ENCODE data around the gene MAST1. TPM values are rescaled to one million over a fixed set of nuclear protein-coding genes. Genes with fewer than 3 reads are reported as not detected.
"Not testable (repeated sequence)": the region's sequence is repeated elsewhere in the genome, so short reads cannot be mapped to it uniquely, and the experiment has no call there.

MAST1 gene
- total RNA-seq, 1 donor: under 0.01 TPM

DNA sequence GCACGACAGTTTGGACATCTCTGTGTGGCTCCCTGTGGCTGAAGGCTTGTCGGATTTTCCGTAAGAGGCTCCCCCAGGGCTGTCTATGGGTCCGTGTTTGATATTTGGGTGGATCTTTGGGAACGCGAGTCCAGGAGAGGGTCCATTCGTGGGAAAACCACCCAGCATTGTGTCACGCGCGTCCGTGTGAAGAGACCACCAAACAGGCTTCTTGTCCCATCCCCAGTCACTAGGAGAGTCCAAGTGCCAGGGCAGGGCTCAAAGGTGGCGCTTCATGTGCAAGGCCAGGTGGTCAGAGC is 46.3 kb downstream of the MAST1 start:
- no peak for DNase-seq (ENCODE audit: low read depth)
- TF ChIP-seq, protein P1, sequence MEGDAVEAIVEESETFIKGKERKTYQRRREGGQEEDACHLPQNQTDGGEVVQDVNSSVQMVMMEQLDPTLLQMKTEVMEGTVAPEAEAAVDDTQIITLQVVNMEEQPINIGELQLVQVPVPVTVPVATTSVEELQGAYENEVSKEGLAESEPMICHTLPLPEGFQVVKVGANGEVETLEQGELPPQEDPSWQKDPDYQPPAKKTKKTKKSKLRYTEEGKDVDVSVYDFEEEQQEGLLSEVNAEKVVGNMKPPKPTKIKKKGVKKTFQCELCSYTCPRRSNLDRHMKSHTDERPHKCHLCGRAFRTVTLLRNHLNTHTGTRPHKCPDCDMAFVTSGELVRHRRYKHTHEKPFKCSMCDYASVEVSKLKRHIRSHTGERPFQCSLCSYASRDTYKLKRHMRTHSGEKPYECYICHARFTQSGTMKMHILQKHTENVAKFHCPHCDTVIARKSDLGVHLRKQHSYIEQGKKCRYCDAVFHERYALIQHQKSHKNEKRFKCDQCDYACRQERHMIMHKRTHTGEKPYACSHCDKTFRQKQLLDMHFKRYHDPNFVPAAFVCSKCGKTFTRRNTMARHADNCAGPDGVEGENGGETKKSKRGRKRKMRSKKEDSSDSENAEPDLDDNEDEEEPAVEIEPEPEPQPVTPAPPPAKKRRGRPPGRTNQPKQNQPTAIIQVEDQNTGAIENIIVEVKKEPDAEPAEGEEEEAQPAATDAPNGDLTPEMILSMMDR (IDR thresholded peaks at IDR 0.05; ENCODE audit: insufficient read depth, low read length): no peak
- H3K4me3 ChIP-seq (ENCODE audit: low read depth, low read length): no peak overlapping the region

DNA sequence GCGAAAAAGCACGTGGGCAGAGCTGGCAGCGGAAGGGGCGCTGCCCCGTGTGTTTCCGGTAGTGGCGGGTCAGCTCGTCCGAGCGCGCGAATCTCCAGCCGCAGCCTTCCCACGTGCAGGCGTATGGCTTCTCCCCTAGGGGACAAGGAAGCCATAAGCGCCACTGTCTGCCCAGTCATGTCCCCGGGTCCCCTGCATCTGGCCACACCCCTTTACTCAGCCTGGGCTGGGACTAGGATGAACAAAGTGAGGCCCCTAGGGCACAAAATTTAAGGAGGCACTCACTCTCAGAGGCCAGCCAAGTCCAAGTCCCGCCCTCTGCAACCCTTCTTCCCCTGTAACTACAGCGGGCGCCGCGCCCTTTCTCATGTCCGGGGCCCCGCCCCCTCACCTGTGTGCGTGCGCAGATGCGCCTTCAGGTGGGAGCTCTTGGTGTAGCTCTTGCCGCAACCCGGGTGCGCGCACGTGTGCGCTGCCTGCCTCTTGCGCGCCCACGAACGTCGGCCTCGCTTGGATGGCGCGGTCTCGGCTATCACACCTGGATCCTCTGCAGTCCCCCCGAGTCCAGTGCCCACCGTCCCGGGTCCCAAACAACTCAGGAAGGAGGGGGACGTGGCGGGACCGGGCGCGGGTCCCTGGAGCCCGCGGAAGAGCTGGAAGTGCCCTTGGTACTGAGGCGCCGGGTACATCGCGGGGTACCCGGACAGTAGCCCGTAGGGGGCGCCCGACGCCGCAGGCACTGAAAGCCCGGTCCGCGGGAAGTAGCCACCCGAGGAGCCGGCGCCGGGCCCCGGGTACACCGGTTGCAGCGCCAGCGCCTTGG is 46.8 kb downstream of the MAST1 start:
- peak; percentile 22 for DNase-seq (ENCODE audit: low read depth)

DNA sequence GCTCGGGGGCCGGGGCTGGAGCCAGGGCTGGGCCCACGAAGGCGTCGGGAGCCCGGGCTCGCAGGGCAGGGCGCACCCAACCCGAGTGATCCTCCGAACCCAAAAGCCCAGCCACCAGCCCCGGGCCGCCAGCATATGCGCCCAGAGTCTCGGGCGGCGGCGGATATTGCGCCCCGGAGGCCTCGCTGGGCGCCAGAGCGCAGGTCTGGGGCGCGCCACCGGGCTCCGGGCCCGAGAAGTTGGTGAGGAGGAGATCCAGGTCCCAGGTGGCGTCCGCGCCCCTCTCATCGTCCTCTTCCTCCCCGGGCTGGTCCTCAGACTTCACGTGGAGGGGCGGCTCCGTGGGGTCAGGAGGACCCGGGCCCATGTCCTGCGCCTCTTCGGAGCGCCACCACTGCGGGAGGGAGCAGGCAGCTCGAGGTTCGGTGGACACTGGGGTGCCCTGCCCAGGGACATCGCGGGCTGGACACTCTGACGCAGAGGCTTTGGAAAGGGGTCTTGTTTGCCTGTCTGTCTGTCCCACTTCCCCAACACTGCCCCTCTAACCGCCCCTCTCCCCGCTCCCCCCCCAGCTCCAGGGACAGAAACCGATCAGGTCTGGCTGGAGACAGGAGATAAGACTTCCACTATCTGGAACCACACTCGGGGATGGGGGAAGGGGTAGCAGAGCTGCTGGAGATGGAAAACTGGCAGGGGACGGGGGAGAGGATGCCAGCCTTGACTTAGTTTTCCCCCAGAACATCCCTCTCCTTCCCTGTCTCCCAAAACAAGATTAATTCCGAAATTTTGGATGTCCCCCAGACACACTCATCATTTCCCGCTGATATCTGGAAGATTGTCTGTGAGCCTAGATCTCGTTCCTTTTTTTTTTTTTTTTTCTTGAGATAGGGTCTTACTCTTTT is 47.7 kb downstream of the MAST1 start:
- no peak overlapping the region for H3K4me3 ChIP-seq (ENCODE audit: low read depth, low read length)
- DNase-seq (ENCODE audit: low read depth): no peak
- TF ChIP-seq, protein P1 (IDR thresholded peaks at IDR 0.05; ENCODE audit: insufficient read depth, low read length): no peak

More for the DNA sequence above, 46.8 kb downstream of the MAST1 start:
- peak overlapping the region; percentile 17 for H3K4me3 ChIP-seq (ENCODE audit: low read depth, low read length)
- TF ChIP-seq, protein P1 (IDR thresholded peaks at IDR 0.05; ENCODE audit: insufficient read depth, low read length): peak; percentile 43

DNA sequence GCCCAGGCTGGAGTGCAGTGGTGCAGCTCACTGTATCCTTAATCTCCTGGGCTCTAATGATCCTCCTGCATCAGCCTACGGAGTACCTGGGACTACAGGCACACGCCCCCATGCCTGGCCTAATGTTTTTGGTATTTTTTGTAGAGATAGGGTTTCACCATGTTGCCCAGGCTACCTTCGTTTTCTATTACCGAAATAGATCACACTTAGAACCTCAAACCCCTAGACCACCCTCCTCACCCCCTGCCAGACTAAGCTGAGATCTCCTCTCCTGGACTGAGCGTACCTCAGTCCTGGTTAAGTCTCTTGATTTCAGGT is 48.3 kb downstream of the MAST1 start:
- no peak for DNase-seq (ENCODE audit: low read depth)
- TF ChIP-seq, protein P1 (IDR thresholded peaks at IDR 0.05; ENCODE audit: insufficient read depth, low read length): no peak
- H3K4me3 ChIP-seq (ENCODE audit: low read depth, low read length): no peak overlapping the region

DNA sequence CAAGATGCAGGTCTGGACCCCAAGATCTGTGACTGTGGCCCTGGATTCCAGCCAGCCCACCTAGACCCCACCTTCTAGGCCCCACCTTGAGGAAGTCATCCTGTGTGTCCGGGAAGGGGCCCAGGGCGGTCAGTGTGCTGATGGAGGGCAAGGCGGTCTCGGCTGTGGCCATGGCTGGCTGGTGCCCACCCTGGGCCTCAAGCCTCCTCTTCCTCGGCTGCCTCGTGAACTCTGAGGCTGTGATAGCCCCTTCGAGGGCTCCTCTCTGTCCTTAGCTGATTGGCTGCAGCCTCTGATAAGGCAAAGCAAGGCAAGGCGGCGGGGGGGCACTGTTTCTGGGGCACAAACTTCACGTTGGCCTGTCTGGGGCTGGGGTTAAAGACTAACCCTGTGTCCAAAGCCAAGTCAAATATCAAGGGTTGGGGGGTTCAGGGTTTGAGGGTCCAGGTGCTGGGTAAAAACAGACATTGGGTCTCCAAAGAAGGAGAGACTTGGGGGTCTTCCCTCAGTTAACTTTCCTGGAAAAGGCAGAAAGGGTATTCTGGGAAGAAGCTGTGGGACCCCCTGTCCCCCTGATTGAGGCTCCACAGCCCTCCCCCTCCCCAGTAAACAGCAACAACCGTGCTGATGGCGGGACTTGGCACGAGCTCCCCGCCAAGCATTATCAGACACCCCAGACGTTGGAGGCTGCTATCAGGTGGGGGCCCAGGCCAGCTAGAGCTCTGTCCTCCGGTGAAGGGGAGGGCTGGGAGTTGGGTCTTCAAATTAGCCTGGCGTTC is 48.8 kb downstream of the MAST1 start, which contains the start of gene KLF1:
TSS of gene KLF1 (minus strand) at position 233 of the 779 bp plus-strand sequence. CDS start at position 172, 61 bp downstream.
- TF ChIP-seq, protein P1 (IDR thresholded peaks at IDR 0.05; ENCODE audit: insufficient read depth, low read length): no peak
- no peak for DNase-seq (ENCODE audit: low read depth)
- H3K4me3 ChIP-seq (ENCODE audit: low read depth, low read length): no peak within 1 kb of the TSS

DNA sequence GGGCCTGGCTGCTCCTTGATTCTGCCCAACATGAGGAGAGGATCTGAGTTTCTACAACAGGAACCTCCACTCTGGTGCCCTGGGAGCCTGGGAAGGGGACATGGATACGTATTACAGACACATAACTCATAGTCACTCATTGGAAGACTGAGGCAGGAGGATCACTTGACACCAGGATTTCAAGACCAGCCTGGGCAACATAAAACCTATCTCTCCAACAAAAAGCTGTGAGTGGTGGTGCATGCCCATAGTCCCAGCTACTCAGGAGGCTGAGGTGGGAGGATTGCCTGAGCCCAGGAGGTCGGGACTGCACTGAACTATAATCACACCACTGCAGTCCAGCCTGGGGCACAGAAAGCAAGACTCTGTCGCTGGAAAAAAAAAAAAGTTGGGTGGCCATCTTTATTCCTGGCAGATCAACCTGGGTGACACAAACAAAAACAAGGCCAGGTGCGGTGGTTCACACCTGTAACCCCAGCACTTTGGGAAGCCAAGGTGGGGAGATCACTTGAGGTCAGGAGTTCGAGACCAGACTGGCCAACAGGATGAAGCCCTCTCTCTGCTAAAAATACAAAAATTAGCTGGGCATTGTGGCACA is 49.8 kb downstream of the MAST1 start:
- H3K4me3 ChIP-seq (ENCODE audit: low read depth, low read length): no peak overlapping the region
- TF ChIP-seq, protein P1 (IDR thresholded peaks at IDR 0.05; ENCODE audit: insufficient read depth, low read length): no peak
- no peak for DNase-seq (ENCODE audit: low read depth)

DNA sequence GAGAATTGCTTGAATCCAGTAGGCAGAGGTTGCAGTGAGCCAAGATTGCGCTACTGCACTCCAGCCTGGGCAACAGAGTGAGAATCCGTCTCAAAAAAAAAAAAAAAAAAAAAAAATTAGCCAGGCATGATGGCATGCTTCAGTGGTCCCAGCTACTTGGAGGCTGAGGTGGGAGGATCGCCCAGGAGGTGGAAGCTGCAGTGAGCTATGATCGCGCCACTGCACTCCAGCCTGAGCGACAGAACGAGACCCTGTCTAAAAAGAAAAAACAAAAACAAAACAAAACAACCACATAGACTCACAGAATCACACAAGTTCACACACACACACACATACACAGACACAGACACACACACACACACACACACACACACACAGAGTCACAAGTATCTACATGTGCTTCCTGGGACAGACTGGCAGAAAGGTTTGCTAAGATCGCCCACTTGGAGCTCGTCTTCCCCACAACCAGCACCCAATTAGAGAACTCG is 52.0 kb downstream of the MAST1 start:
- DNase-seq (ENCODE audit: low read depth): not testable (repeated sequence)
- peak overlapping the region; percentile 35 for H3K4me3 ChIP-seq (ENCODE audit: low read depth, low read length)

Data from fibroblast of the aortic adventitia (primary cell).